A204.1 (cell line): Measurements from ENCODE around the gene TSHZ2.

ENCODE experiments used
- FAIRE-seq: peaks from 2 replicates; lab custom pipeline; 2012; peaks lifted over from hg19 to GRCh38; lab: Jason Lieb, UNC

Gene TSHZ2

GRCh38 chr20:53069132-53069531, 97.0 kb downstream of the TSHZ2 start:
- no peak for FAIRE-seq

GRCh38 chr20:53070224-53070623, 98.1 kb downstream of the TSHZ2 start:
- FAIRE-seq, result no peak

DNA sequence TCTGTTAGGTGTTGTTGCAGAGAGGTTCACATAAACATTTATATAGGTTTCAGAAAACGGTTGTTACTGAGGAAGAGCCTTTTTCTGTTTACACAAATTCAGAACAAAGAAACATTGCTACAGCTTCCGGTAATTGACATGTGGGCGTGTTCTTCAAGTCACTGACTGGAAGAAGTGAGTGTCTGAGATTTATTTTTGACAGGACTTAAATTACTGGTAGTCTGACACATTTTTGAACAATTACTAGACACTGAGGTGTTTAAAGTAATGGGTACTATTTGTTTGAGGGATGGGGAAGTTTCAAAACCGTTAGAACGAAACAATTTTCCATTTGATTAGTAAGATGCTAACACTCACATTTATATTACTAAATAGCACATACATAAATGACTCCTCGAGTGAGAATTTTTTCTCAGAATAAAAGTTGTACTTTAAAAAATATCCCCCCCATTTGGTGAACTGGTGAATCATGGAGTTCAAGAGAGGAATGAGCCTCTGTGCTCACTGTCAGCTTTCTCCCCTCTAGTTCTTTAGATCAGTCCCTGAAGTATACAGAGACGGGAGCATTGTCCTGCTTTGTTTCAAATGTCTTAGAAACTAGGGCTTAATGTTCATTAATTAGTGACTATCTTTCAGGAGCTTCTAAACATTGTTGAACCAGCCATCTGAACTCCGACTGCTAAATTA, 98.7 kb downstream of the TSHZ2 start:
- FAIRE-seq, result no peak

DNA sequence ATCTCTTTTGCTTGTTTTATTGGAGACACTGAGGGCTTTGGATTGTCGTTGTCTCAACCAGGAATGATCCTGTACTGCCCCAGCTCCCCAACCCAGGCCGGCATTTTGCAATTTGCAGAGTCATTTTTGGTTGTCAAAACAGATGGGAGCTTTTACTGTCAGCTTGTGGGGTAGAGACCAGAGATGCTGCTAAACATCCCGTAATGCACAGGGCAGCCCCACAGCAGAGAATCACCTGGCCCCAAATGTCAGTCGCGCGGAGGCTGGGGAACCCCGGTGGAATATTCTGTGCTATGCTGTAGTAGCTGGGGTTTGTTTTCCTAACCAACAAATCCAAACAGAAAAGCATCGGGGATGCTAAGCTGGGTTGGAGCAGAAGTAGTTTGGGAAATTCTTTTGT, 99.7 kb downstream of the TSHZ2 start:
- FAIRE-seq, result no peak

DNA sequence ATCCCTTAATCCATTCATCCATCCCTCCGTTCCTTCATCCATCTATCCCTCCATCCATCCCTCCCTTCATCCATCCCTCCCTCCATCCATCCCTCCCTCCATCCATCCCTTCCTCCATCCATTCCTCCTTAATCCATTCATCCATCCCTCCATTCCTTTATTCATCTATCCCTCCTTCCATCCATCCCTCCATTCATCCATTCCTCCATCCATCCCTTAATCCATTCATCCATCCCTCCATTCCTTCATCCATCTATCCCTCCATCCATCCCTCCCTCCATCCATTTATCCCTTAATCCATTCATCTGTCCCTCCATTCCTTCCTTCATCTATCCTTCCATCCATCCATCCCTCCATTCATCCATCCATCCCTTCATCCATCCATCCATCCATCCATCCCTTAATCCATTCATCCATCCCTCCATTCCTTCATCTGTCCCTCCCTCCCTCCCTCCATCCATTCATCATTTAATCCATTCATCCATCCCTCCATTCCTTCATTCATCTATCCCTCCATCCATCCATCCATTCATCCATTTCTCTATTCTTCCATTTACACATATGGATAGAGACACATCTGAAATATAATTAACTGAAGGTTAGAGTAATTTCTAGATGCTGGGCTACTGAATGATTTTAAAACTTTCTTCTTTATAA, 100.9 kb downstream of the TSHZ2 start:
- no peak for FAIRE-seq

- FAIRE-seq, result no peak
Measured at GRCh38 chr20:53073636-53074415, 101.7 kb downstream of the TSHZ2 start.

DNA sequence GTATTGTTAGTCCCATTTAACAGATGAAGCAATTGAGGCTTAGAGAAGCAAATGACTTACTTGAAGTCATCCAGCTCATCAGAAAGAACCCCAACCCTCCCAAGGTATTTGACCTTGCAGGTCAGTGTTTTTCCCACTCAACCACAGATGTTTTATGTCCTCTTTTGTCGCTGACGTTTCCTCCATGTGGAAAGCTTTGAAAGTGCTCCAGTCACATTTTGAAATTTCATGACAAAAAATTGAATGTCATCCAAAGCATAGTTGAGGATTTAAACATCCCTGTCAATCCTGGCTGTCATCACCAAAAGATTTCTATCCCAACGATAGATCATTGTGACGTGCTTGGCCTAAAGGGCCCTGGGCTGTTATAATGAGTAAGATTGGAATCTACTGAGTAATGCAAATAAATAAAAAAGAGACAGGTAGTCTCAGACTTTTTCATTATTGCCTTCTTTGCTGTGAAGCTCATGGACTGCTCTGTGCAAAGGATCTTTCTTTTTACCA, 102.7 kb downstream of the TSHZ2 start:
- FAIRE-seq, result no peak

DNA sequence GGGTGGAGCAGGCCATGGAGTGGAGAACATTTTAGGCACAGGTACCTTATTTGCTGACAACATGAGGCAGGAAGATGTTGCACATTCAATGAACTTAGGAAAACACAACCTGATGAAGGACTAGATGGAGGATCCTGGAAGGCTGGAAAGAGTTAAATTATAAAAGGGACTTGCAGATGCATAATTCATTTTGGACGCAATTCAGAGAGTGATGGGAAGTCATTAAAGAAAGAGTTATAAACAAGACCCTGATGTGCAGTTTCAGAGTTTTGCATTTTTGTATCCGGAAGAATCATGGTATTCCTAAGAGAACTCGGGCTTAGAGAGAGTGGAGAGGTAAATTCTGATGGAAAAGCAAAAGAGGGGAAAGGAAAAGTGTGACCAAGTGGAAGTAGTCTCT, 104.5 kb downstream of the TSHZ2 start:
- FAIRE-seq, result no peak

DNA sequence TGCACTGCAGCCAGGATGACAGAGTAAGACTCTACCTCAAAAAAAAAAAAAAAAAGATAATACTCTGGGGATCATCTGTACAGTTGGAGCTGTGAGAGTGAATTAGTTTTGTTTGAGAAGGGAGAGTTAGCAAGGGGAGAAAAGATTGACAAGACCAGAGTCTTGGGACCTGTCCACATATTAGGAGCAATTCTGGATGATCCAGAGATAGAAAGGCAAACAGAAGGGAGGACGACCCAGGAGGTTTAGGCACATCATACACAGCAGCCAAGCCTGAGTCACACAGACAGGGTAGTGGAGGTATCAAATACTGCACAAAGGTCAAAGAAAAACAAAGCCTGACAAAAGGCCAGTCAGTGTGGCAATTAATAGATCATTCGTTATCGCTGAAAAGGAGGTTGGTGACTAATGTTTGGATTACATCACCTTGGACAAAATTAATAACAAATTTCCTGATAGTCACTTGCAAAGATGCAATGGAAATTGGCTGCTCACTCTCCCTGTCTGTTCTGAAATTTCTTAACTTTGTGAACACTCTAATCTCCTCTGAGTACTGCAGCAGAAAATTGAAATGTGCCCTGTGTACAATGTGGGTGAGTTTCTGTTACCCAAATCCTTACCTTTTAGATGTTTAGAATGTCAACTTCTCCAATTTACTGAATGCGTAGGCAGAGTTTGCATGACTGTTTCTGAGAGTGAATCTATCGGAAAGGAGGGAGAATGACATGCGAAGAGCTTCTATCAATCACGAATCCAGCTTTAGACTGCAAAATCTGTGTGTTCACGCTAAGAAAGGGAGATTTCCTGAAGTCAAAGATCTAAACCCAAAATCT, 105.4 kb downstream of the TSHZ2 start:
- no peak for FAIRE-seq

DNA sequence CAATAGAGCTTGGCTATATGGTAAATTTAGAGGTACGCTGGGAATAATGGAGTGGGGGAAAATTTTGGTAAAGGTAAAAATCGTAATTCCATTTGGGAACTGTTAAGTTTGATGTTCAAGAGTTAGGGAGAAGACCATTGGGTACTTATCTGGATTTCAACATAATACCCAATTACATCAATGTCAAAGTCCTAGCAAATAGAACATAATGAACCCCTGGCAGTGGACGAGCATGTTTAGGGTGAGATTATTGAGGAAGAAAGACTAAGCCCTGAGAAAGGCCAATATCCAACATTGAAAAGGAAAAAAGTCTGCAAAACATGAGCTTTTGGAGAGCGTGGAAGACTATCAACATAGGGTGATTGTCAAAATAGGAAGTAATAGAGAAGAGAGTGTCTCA, 106.6 kb downstream of the TSHZ2 start:
- no peak for FAIRE-seq

GRCh38 chr20:53079261-53079691, 107.1 kb downstream of the TSHZ2 start:
- no peak for FAIRE-seq

- FAIRE-seq, result no peak
Measured at GRCh38 chr20:53079828-53080686, 107.9 kb downstream of the TSHZ2 start.

DNA sequence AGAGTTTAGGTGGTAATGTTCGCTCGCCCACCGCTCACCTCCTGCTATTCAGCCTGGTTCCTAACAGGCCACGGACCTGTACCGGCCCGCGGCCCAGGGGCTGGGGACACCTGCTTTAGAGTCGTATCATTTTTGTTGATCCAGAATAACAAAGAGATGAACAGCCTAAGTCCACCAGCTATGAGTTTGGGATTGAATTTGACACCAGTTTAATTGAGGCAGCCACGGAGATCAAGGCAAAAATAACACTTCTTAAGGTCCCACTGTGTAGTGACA, 108.5 kb downstream of the TSHZ2 start:
- no peak for FAIRE-seq

DNA sequence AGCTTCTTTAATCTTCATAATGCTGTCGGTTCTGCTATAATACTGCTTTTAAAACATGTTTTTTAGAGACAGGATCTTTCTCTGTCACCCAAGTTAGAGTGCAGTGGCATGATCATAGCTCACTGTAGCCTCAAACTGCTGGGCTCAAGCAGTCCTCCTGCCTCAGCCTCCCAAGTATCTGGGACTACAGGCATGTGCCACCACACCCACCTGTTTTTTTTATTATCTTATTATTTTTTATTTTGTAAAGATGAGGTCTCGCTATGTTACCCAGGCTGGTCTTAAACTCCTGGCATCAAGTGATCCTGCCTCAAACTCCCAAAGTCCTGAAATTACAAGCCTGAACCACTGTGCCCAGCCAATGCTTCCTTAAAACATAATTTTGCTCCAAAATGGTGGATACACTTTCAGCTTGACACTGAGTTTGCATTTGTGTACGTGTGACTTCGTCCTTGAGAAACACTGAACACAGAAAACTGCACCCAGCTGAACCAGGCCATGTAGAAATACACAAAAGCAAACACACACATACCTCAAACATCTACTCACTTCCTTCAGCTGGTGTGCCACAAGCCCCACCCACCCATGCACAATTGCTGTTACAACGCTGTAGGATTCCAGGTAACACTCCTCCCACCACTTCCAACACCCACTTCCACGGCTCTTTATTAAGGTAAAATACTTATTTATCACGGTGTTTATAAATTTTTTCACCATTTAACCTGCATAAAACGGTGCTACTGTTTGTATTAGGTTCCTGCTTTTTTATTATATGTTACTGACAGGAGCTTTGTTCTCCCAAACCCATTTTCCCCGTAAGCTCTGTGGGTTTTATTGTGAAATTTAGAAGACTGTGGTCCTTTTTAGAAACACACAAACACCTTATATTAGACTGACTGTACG, 109.1 kb downstream of the TSHZ2 start:
- FAIRE-seq, result no peak

GRCh38 chr20:53081916-53082863, 110.0 kb downstream of the TSHZ2 start:
- no peak for FAIRE-seq

GRCh38 chr20:53083411-53083810, 111.3 kb downstream of the TSHZ2 start:
- no peak for FAIRE-seq

- FAIRE-seq, result no peak
Measured at GRCh38 chr20:53084408-53084997, 112.3 kb downstream of the TSHZ2 start.

DNA sequence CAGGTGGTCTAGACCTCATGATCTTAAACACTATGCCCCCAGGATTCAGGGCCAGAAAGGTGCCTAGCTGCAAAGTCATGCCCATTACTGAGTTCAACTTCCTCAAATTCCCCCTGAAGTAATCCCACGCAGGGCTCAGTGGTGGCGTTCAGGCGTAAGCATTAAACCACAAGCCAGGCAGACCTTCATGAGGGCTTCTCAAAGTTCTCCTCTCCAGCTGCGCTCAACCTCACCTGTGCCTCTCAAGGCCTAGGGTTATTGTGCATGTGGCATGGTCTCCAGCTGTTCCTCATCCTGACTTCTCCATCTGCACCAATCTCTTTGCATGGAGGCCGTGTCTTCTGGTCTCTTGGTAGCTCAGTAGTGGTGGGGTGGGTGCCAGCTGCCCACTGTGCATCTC, 113.6 kb downstream of the TSHZ2 start:
- no peak for FAIRE-seq
